NCI-H510A treated with DMSO at 0.1 percent for 48 hours (cell line): ENCODE measurements around the gene CCDC9B.

ENCODE experiments used
- DNase-seq: peaks from one replicate; lab custom pipeline; 2025; lab: John Stamatoyannopoulos, UW

Gene CCDC9B

DNA sequence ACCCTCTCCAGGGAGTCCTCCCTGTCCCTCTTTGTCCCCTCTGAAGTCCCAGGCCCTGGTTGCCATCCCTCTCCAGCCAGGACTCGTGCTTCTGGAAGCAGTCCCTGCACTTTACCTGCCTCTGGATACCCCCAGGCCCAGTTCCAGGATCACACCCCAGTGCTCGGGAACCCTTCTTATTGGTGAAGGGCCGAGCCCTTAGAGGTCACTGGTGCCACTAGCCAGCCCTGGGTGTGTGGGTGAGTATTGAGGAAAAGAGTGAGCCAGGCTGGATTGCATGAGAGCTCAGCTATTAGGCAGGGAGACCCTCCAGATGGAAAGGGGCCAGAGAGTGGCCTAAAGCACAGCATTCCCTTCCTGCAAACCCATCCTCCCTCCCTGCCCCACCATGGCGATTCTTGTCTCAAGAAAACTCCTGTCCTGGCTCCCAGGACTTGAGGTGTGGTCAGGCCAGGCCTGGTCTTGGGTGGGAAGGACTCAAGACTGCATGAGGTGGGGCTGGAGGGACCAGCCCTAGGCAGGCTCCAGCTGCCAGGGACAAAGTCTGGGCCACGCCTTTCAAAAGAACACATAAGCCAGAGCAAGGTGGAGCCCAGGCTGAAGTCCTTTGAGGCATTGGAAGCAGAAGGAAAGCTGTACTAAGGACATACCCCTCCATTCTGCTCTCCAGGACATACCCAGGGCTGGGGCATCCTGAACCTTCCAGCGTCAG is 5.3 kb upstream of the CCDC9B start:
- no peak for DNase-seq

DNA sequence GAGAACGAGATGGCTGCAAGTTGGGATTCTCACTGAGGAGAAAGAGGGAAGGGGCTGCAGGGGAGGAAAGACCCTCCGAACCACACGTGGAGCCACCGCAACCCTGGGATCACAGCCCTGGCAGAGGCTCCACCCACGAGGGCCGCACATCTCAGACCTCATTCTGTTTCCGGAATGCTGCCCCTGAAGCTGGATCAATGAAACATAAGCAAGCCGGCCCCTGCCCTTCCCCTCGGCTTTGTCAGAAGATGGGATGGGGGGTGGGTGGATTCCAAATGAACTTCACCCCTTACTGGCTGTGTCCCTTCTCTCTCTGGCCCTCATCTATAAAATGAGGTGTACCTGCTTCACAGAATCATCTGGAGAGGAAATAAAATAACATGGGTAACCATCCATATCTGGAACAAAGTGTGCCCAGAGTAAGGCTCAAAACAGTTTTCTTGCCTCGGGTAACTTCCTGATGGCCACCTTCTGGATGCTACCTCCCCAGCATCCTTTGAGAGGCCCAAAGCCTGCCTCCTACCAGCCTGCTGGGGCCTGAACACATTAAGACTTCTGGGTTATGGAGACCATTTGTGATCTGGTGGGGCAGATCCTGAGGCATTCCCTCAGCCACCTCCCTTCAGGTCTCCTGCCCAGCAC is 4.6 kb upstream of the CCDC9B start:
- no peak for DNase-seq

DNA sequence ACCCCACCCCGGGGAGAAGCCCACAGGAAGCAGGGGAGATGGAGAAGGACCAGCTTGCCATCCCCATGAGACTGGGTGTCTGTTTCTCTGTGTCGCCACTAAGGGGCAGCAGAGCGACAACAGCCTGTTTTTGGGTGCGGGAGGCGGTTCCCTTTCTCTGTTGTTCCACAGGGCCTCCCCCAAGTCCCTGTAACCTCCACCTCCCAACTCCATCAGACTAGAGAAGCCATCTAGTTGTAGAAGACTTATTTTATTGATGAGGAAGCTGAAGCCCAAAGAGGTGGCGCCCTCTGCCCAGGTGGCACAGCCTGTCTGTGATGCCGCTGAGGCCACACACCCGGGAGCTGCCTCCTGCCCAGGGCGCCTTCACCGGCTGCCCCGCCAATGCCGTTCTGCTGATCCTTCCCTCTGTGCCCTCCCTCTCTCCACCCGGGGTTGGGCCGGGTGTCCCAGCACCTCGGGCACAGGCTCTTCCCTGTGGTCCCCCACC is 3.9 kb upstream of the CCDC9B start:
- peak; percentile 41 for DNase-seq

DNA sequence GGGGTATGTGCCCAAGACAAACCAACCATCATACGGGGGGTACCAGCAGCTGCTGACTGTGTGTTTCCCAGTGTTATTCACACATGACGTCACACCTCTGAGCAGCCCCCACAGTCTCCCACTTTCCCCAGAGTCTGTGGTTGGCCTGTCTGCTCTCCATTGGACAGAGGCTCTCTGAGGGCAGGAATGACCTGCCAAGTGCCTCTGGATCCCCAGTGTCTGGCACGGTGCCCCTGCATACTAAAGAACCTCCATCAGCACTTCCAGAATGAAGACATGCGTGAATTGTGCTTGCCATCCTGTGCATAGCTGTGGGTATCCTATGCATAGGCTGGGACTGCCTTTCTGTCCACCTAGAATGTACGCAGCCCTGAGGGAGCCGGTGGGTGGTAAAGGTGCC is 3.5 kb upstream of the CCDC9B start:
- no peak for DNase-seq

DNA sequence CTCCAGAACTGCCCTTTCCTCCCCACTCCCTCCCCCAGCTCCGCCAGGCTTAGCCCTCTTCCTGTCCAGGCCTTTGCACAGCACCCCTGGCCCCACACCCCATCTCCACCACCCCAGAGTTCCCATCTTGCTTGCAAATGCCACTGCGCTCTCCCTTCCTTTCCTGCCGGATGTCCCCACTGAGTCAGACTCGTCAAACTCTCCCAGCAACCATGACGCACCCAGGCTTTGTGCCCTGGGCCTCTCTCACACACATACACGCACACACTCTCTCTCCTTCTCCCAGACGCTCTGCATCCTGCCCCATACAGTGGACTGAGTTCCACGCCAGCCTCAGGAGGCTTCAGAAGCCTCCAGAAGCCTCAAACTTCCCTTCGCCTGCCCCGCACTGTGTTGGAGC is 2.8 kb upstream of the CCDC9B start:
- DNase-seq: no peak

DNA sequence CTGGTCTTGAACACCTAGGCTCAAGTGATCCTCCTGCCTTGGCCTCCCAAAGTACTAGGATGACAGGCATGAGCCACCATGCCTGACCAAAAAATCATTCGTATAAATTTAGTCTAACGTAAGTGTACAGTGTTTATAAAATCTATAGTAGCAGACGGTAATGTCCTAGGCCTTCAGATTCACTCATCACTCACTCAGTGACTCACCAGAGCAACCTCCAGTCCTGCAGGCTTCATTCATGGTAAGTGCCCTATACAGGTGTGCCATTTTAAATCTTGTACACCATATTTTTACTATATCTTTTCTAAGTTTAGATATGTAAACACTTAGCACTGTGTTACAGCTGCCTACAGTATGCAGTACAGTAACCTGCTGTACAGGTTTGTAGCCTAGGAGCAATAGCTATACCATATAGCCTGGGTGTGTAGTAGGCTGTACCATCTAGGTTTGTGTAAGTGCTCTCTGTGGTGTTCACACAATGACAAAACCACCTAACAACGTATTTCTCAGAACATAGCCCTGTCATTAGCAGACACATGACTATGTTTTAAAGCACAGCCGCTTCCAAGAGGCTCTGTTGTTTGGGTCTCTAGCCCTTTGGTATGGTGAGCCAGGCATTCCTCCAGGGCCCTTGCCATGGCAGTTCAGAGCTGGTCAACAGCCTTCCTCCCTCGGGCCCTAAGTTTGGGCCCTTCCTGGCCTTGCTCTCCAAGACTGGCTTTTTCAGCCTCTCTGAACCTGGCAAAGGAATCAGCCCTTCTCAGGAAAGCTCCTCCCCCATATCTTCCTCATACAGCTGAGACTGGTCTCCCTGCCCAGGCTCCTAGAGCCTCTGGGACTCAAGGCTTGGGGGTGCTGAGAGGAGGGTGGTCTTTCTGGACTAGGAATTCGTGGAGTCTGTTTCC is 1.9 kb upstream of the CCDC9B start:
- DNase-seq: peak; percentile 44

DNA sequence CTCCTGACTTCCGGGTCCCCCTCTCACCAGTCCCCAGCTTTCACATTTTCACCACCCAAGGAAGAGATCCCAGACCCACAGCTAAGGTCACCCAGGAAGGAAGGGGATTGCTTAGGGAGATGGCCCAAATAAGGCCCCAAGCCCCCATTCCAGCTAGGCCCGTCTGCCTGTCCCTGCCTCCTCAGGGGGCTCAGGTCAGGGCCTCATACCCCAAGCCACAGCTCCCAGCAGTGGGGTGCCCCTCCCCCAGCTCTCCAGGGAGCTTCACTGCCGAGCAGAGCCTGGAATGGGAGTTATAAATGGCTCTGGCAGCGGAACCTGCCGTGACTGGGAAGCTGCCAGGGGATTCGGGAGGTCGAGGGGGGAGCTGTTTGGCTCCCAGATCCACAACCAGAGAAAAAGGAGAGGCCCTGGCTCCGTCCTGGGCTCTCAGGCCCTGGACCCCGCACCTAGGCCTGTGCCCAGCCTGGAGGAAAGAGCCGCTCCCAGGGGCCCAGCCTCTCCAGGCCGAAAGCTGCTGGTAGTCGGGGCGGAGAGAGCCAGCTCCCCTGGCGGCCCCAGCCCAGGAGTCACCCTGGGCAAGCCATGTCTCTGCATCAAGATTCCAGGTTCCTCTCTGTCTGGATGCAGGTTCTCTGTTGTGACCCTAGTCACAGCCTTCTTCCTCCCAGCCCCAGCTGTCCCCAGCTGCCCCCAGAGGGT is 550 bp downstream of the CCDC9B start:
- no peak for DNase-seq

DNA sequence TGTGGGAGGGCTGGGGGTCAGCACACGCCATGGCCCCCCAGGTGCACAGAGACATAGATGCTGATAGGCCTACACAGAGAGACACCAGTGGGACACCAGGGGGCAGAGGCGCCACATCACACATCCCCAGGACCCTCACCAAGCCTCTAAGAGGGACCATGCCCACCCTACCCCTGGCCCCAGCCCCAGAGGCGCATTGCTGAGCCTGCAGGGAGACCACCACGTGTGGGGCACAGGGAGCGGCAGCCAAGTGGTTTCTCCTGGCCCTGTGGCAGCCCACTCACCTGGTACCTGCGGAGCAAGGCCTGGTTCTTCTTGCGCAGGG is 1.2 kb downstream of the CCDC9B start:
- DNase-seq: no peak

DNA sequence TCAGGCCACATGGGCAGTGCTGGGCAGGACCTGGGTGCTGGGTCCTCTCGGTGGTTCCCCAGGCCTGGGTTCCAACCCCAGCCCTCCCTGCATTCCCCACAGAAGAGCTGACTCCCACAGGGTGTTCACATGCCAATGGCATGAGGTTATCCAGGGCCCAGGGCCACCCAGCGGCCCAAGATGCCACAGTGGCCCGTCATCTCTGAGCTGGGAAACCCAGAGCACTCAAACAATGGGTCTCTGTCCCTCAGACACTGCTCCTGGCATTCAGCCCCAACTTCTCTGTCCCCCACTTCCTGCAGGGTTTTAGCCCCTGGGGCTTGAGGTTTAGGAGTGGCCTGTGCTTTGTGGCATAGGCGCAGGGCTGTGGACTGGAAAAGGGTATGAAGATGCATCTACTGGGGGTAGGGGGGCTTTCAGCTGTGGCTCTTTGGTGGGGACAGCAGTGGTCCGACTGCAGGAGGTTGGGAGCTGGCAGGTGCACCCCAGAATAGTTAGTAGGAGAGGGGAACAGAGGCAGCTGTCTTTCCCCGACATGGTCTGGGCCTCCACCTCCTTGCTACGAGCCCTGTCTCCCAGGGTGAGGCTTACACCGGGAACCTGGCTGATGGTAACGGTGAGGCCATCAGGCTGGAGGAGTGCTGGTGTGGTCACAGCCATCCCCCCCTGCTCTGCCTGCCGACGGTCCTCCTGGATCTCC is 1.7 kb downstream of the CCDC9B start:
- DNase-seq: no peak

DNA sequence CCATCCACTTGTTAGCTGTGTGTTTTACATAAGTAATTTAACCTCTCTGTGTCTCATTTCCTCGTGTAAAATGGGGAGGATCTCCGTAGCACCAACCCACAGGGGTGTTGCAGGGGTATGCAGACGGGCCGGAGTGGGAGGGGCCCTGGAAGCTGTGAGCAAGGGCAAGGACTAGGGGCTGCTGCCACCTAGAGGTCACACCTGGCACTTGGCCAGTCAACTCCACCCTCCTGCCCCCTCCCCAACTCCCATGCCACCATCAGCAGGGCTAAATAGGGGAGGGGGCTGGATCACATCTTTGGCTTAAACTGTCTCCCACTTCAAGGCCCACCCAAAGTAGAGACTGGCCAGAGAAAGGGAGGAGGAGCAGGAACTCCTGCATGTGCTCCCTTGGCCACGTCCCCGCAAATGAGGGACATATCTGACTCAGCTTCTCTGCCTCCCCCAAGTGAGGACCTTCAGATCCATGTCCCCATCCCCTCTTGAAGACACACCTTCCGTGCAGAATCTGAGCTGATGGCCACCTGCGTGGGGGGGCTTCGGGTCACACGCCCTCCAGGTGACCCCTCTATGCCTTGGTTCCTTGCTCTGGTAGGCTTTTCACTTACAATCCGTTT is 2.6 kb downstream of the CCDC9B start:
- peak; percentile 44 for DNase-seq

DNA sequence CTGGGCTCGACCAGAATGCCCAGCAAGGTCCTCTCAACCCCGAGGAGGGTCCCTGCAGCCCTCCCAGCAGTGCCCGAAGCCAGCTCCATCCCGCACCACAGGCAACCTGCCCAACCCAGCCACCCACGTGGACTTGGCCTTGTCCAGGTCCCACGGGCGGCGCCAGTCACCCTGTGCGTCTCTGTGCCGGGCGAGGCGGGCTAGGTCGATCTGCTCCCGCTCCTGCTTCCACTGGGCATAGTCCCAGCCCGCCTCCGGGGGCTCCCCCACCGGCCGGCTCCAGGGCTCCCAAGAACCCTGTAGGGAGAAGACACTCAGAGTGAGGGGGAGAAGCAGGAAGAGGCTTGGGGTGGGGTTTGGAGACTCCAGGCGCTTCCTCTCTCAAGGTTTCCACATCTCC is 3.1 kb downstream of the CCDC9B start:
- no peak for DNase-seq

DNA sequence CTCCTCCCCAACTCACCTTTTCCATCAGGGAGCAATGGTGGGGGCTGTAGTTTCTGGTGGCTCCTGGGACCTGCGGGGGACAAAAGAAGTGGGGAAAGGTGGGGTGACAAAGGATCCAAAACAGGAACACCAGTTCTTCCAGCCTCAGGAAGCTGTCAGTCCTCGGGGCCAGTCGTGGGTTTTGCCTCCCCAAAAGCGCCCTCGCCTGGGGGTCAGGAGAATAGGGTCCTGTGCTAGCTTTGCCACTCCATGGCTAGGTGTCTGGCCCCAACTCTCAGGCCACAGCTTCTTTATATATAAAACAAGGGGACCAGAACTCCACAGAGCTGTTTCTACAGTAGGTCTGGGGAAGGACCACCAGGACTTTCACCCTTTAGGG is 4.0 kb downstream of the CCDC9B start:
- DNase-seq: no peak

DNA sequence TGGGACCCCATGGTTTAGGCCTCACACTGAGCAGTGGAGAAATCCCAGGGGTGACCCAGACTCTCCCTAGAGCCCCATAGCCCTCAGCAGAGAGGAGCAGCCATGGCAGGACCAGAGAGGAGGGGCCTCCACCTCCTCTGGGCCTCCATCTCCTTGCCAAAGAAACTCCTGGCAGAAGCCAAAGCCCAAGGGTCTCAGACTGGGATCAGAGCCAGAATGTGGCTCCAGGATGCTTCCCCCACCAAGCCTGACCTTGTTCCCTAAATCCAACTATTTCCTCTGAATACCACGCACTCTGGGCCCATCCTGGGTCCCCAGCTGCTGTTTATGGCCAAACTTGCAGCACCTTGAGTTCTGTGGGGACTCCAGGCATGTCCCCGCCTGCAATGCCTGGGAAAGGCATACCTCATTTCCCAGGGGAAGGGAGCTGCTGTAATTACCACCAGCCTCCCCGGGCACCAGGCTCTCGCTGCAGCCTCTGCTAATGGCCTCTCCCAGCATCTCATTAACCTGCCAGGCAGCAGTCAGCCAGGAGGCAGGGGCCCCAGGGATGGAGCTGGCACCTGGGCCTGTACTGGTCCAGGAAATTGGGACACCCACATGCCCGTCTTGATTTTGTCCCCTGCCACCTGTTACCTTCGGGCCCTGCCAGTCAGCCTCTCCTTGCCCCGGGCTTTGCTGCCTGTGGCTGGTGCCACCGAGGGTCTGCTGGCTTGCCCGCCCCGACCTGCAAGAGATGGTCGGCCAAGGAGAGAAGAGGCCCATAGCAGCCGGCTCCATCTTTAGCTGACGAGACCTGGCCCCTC is 4.6 kb downstream of the CCDC9B start:
- no peak for DNase-seq

DNA sequence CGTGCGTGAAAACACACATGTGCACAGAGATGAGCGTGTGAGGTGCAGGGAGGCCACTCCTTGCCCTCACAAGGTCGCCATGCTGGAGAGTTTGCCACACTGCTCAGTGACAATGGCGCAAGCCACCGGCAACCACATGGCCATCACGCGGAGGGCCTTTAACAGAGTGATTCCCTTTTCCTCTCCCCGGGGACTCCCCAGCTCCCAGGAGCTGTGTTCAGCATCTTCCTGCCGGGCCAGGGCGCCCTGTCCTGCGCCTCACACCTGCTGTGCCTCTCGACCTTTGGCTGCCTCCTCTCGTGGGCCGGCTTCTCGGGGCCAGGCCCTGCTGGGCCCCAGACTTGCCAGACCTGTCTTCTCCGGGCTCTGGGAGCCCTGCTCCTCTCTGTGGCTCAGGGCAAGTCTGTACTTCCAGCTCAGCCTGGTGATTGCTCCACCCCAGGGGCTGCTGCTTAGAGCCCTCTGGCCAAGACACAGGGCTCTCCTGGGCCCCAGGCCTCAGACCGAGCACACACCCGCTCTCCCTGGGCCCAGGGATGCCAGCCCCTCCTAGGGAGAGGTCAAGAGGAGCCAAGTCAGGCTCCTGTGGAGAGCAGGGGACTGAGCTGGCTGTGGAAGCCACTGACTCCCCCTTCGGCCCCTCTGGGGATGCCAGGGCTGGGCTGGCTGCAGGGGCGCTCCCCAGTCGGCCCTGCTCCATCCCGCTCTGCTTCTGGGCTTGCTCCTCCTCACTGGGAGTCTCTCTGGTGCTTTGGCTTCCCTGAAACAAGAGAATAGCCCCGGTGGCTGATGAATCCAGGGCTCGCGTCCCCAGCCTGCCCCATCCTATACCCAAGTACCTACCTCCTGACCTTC is 5.6 kb downstream of the CCDC9B start:
- DNase-seq: peak; percentile 10

DNA sequence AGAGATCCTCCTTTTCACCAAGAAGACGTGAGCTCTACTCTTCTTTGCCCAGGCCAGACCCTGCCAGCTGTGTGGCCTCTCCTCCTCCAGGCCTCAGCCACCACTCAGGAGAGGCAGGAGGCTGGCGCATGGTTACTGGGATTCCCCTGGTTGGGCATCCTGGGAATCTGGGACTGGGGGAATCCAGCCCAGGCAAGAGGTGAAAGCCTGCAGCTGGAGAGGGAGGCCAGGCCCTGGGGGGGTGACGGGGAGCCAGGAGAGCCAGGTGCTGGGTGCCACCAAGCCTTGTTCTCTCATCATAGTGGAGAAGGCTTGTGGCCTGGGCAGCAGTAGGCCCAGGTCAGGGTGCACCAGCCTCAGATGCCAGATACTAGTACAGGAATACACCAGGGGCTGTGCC is 6.2 kb downstream of the CCDC9B start:
- DNase-seq: no peak

DNA sequence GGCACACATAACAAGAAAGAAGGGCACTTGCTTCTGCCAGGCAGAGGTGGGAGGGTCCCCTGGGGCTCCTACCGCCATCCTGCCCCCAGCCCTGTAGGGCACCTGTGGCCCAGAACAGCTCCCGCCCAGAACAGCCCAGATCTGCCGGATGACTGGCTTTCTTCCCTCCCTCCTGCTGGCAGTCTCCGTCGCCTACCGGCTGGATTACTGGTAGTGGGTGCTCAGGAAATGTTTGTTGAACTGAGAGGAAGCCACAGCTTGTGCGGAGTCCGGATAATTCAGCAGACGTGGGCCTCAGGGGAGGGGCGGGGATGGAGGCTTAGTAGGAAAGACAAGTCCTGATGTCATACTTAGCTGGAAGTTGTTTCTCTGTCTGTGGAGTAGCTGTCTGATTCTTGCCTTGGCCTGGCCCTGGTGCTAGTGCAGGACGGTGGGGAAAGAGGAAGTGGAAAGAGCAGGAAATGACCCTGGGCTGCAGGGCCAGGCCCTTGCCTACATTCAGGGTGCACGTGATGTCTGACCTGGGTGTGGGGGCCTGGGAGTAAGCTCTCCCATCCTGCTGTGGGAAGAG is 6.7 kb downstream of the CCDC9B start:
- peak; percentile 32 for DNase-seq

DNA sequence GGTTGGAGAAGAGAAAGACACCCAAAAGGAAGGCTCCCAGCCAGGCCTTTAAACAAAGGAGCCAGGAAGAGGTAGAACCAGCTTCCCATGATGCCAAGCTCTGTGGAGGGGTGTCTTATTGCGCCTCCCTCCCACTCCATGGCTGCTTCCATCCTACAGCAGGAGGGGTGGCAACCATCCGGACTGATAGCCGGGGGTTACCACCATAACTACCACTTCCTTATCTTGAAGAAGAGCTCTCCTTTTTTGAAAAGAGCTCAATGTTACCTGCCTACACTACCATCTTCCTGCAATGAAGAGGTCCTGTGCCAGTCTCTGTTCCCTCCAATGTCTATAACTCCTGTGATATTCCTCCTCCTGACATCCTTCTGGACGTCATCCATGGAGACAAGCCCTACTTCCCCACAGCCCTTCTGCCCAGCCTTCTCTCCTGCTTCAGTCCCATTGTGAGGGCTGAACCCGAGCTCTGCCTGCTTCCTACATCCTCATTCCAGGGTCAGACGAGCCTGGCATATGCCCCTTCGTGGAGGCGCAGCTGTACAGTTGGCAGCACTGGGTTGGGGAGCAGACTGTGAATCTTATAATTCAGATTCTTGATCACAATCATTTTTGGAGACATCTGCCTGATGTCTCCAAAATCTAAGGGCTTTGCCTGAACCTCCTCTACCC is 8.5 kb downstream of the CCDC9B start:
- DNase-seq: no peak

DNA sequence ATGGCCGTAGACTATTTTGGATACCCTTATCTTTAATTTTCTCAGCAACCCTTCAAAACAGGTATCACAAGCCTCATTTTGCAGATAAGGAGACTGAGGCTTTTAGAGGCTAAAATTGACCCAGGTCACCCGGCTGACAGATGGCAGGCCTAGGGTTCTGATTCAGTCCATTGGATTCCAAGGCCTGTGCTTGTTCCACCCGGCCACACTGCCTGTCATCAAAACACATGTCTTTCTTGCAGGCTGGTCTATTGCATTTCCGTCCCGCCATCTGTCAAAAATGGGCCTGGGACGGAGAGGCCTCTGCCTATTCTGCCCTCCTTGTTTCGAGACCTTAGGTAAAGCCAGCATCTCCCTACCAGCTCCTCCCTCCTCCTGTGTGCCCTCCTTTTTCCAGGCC is 9.1 kb downstream of the CCDC9B start:
- DNase-seq: no peak

DNA sequence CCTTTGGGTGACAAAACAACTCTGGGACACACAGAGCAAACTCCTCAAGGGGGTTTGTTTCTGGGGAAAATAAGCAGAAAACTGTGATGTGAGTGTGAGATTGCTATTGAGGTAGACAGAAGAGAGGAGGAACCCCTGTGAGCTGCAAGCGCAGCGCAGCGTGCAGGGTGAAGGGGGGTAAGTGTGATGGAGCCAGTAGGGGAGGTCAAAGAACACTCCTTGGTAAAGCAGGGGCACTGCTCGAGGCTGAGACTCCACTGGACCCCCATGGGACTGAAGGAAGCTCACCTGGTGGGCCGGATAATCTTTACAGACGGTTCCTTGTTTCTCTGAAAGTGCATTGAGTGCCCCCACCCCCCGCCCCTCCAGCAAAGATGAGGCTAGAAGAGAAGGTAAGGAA is 9.7 kb downstream of the CCDC9B start:
- DNase-seq: no peak
